ENCODE data around the gene CDC42EP1.
"Not testable (repeated sequence)": the region's sequence is repeated elsewhere in the genome, so short reads cannot be mapped to it uniquely, and the experiment has no call there.

The CDC42EP1 gene

DNA sequence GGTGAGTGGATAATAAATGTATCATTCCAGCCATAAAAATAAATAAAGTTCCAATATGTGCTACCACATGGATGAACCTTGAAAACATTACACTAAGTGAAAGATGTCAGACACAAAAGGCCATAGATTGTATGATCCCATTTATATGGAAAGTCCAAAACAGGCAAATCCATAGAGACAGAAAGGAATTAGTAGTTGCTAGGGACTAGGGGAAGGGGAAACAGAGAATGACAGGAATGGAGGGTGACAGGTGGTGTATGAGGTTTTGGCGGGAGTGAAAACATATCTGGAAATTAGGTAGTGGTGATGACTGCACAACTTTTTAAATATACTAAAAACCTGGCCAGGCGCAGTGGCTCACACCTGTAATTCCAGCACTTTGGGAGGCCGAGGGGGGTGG is 25.8 kb upstream of the CDC42EP1 start:
- DNase-seq, result no peak

DNA sequence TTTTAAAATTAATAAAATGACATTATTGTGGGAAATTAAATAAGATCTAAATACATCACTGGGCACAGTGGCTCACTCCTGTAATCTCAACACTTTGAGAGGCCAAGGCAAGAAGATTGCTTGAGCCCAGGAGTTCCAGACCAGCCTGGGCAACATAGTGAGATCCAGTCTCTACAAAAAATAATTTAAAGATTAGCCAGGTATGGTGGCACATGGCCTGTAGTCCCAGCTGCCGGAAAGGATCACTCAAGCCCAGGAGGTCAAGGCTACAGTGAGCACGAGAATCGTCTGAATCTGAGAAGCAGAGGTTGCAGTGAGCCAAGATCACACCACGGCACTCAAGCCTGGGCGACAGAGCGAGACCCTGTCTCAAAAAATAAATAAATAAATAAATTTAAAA is 25.1 kb upstream of the CDC42EP1 start:
- DNase-seq, result no peak

DNA sequence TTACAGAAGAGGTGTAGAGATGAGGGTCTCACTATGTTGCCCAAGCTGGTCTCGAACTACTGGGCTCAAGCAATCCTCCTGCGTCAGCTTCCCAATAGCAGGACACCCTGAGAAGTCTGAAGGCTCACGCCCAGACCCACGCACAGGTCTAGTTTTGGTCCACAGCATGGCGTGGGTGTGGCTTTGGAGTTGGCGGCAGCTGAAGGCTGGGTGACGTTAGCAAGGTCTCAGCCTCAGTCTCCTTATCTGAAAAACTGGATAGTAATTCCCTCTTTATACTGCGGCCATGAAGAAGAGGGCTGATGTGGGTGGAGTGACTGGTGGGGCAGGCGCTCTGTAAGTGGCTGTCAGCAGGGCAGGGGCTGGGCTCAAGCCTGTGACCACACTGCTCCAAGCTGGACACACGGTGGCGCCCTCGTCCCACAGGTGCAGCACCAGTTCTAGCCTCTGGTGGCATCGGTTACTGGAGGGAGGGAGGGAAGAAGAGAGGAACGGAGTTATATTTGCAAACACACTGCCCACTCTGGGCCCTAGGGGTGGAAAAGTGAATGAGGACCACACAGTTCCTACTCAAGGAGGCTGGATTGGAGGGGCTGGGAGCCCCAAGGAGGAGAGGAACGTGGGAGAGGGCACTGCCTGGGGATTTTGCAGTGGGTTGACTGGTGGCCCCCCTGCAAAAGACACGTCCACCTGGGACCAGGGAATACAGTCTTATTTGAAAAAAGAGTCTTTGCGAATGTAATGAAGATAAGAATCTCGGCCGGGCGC is 21.5 kb upstream of the CDC42EP1 start:
- peak; percentile 90 to 93 for DNase-seq

DNA sequence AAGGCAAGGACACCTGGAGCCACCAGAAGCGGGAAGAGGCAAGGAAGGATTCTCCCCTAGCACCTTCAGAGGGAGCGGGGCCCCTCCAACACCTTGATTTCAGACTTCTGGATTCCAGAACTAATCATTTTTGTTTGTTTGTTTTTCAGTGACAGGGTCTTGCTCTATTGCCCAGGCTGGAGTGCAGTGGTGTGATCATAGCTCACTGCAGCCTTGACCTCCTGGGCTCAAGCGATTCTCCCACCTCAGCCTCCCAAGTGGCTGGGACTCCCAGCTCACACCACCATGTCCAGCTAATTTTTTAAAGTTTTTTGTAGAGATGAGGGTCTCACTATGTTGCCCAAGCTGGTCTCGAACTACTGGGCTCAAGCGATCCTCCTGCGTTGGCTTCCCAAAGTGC is 20.5 kb upstream of the CDC42EP1 start:
- DNase-seq, result not testable (repeated sequence)

DNA sequence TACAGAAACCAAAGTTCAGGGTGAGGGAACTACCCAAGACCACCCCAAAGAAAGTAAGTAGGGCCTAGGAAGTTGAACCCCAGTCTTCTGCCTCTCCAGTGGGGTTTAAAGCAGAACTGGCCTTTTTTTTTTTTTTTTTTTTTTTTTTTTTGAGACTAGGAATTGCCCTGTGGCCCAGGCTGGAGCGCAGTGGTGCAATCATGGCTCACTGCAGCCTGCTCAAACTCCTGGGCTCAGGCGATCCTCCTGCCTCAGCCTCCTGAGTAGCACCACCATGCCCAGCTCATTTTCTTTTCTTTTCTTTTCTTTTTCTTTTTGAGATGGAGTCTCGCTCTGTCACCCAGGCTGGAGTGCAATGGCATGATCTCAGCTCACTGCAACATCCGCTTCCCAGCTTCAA is 17.9 kb upstream of the CDC42EP1 start:
- DNase-seq, result not testable (repeated sequence)

DNA sequence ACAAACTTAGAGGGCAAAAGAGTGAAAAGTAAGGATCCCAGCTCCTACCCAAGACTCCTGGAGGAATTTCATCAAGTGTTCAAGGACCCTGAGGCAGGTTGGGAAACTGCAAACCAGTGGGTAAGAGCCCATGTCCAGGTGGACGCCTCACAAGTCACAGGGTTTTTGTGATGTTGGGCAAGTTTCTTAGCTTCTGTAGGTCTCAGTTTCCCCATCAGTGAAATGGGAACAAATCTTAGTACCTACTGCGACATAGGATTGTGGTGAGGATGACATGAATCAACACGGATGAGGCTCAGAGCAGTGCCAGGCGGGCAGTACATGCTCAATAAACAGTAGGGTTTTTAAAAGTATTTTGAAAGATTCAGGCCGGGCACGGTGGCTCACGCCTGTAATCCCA is 17.3 kb upstream of the CDC42EP1 start:
- no peak for DNase-seq

DNA sequence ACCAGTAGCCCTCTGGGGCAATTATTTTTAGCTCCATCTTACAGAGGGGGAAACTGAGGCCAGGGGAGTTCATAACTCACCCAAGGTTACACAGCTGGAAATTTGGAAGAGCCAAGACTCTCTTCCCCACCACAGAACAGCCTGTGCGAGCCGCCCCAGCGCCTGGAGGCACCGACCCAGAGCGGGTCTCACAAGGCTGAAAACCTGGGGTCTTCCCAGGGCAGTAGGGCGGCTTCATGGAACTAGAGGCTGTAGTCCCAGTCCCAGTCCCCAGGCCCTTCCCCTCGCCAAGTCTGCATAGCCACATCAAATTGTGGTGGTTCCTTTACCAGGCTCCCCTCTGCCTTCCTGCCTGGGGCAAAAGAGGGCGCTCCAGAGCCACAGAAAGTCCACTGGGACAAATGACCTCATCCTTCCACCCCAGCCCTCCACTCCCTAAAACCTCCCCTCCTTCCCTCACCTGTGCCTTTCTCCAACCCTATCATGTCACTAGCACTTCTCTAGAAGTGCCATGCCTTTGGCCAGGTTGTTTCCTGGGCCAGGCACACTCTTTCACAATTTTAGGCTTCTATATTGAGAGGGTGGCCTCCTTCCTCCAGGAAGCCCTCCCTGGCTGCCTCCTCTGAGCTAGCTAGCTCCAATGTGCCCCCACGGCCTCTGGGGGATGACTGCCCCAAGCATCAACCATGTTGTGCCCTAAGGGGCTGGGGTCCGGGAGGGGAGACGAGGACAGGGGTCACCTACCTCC is 15.2 kb upstream of the CDC42EP1 start:
- DNase-seq, result peak; percentile 54 to 57

DNA sequence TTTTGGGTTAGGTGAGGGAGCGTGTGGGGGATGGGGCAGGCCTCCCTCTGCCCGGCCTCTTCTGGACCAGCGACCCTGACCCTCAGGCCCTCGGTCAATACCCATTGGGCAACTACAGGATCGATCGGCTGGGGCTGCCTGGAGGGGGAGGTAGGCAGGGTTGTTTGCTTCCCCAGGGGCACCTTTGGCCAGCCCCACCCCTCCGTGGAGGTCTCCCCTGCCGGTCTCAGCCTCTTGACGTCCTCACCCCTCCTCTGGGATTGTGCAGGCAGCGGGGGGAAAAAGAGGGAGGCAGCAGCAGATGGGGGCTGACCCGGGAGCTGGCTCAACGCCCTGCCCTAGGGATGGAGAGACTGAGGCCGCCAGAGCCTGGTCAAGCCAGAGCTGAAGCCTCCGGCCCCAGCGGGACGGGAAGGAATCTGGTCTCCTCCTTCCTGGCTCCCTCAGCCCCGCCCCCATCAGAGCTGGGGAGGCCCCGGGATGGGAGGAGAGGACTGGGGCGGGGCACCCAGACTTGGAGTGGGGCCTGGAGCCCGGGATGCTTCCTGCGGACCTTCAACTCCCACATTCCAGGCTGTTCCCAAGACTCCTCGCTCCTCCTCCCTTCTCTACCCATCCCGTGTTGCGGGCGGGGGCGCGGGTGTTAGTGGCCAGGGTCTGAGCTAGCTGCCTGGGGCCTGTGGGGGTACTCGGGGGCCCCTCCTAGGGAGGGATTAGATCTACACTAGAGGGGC is 14.4 kb upstream of the CDC42EP1 start:
- DNase-seq, result no peak

DNA sequence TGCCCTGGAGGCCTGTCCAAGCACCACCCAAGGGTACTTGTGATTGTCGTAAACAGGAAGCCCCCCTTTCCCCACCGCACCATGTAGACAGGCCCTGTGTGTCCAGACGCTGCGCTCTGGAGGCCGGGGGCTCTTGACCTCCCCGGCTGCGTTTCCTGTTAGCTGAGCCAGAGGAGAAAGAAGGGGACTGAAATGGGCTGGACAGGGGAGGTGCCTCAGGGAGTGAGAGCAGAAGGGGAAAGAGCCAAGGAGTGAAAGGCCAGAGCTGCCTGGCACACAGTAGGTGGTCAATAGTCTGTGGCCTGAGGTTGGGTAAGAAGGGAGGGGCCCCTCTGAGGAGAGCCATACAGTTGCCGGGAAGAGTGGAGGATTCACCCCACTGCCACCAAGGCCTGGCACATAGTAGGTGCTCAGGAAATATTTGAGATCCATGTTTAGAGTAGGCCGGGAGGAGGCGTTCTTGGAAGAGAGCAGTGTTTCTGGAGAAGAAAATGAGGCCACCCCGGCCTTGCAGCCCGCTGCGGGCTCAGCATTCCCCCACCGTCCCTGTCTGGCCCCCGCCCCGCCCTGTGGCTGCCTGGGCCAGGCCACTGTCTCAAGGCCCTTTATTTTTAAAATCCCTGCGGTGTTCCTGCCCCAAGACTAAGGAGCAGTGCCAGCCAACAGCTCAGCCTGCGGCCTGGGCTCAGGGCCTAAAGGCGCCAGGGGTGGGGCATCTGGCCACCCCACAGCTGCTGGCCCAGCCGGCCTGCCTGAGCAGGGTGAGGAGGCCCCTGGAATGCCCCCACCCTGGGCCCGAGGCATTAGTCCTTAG is 13.6 kb upstream of the CDC42EP1 start:
- DNase-seq, result no peak

DNA sequence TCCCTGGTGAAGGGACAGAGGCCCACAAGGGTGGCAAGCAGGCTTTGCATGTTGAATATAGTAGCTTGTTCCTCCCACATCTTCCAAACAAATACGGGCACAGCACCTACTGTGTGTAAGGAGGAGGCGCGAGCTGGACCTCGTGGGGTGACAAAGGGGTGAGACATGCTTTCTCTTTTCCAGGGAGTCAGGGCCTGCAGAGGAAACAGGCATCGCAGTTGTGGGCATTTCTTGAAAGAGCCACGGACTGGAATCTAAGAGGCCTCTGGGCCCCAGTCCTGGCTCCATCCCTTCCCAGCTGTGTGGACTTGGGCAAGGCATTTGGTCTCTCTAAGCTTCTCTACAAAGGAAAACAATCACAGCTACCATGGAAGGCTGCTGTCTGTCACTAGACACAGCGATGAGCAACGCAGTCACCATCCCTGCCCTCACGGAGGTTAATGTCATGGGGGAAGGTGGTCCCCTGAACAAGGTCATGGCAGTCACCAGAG is 13.0 kb upstream of the CDC42EP1 start:
- no peak for DNase-seq

DNA sequence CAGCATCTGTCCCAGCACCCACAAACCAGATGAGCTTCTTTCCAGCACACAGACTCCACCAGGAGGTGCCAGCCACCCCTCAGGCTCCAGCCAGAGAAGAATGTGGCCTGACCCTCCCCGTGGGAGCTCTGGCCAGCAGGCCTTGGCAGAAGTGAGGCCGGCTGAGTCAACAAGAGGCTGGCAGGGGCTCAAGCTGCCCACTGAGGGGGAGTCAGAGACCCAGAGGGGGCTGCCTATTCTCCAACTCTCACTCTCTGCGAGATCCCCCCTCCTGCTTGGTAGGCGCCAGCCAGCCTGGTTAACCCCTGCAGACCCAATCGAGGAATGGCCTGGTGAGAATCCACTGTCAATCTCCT is 10.6 kb upstream of the CDC42EP1 start:
- DNase-seq, result no peak

DNA sequence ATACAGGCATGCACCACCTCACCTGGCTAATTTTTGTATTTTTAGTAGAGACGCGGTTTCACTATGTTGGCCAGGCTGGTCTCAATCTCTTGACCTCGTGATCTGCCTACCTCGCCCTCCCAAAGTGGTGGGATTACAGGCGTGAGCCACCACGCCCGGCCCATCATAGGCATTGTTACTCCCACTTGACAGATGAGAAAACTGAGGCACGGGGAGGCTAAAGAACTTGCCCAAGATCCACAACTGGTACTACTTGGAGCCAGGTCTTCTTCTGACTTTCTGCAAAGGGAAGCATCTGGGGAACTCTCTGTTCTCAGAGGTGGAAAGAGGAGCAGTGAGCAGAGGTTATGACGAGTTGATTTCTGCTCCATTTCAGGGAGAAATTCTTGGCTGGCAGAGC is 9.4 kb upstream of the CDC42EP1 start:
- DNase-seq, result not testable (repeated sequence)

DNA sequence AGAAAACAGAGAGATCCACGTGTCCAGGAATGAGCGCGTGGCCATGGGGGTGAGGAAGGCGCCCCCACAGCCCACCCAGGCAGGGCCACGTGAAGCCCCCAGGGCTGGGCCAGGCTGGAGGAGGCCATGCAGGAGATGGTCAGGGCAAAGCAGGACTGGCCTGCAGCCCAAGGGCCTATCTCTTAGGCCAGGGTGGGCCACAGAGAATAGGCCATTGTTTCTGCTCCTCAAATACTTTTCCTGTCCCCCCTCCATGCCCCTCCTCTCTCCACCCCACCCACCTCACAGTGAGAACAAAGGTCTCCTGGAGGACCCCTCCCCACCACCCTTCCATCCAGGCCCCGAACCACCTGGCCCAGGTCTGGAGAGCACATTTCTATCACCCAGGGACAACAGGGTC is 8.3 kb upstream of the CDC42EP1 start:
- no peak for DNase-seq

DNA sequence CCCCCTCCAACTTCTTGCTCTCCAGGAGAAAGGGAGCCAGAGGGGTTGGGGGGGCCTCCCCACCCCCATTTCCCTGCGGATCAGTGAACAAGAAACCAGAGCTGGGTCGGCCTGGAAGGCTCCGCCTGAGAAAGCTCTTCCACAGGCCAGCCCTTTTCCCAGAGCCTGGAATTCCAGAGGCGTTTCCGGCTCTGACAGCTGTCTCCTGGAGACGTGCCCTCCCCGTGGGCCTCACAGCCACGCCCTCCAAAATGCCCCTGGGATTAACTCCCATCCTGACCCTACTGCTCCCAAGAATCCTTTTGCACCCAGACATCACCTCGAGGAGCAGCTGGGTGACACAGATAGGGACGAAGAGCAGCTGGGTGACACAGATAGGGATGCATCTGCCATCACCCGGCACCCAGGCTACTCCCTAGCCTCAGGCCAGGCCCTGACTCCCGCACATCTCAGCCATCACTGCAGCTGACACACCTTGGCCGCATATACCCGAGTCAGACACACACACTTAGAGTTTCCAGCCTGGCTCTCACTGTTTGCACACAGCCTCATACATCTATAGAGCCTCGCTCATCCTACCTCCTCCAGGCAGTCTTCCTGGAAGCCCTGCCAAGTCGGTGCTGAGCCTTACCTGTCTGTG is 7.6 kb upstream of the CDC42EP1 start:
- no peak for DNase-seq

DNA sequence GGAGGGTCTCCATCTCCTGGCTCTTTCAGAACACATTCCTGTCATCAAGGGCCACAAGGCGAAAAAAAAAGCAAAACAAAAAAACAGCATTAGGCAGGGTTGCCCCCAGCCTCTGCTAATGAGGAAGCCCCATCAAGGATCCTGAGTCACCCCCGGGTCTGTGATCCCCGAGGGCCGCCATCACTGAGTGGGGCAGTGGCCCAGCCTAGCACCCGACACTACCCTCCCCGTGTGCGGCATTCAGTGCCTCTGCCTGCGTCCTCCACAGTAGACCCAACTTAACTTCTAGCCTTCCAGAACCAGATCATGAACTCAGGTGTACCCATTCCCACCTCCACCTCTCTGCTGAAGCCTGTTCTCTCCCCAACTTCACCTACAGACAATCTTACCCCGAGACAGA is 6.6 kb upstream of the CDC42EP1 start:
- no peak for DNase-seq

DNA sequence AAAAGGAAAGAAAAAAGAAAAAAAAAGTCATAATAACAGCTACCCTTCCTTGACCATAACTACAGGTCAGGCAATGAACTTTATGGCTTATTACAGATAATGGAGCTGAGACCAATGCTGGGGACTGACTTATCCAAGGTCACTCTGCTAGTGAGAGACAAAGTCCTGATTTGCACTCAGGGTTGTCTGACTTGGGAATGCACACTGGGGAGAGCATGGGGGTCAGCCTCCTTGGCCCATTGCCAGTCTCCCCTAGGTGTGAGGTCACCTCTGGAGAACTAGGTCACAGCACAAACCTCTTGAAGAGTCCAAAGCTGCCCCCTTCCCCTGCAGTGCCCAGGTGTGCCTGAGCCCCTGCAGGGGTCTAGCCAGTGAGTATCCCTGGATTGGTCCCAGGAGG is 5.3 kb upstream of the CDC42EP1 start:
- DNase-seq, result no peak

DNA sequence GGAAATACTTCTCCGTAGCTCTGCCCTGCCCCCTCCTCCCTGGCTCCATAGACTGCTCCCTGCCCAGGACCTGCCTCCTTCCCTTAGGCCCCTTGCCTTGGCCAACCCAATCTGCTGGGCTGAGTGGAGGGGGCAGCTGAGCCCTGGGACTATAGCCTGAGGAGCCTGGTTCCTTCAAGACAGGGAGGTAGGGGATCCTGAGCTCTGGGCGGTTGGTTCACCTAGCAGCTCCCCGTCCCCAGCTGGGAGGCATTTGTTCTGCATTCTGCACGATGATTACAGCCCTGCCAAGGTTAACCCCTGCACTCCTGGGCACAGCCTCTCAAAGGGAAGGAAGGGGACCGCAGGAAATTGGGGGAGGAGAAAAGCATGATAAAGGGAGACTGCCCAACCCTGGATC is 3.6 kb upstream of the CDC42EP1 start:
- no peak for DNase-seq

DNA sequence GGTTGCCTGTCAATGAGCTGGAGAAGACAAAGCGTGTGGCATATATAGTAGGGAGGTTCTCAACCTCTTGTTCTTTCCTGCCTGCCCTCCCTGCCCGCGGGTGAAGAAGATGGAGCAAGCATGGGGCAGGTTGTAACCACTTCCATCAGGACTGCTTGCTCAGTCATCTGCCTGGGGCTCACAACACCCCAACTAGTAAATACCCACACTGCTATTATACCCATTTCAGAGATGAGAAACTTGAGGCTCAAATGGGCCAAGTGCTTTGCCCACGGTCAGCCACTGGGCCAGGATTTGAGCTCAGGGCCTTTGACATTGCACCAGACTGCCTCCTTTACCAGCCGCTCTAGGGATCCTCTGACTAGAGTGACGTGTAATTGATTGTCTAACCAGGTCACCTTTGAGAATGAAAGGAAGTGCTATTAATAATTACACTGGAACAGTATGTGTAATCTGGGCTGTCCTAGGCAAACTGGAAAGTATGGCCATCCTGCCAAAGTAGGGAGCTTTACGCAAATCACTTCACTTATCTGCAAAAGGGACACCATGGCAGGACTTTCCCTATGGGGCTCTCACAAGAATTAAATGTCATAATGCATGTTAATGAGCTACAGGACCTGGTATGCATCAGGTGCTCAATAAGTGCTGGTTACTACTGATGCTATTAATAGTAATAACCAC is 2.8 kb upstream of the CDC42EP1 start:
- no peak for DNase-seq

DNA sequence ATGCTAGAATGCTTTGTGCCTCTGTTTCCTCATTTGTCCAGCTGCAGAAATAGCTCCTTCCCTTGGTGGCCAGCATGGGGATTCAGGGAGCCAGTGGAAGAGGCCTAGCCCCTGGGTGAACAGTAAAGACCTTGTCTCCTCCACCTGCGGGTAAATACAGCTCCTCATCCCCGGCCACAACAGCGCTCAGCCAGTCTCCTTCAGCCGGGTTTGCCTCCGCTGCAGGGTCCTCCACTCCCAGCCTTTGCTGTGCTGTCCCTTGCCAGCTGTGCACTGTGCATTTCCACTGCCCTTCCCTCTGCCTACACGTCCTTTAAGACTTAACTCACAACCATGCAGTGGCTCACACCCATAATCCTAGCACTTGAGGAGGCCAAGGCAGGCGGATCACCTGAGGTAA is 1.5 kb upstream of the CDC42EP1 start:
- DNase-seq, result no peak

DNA sequence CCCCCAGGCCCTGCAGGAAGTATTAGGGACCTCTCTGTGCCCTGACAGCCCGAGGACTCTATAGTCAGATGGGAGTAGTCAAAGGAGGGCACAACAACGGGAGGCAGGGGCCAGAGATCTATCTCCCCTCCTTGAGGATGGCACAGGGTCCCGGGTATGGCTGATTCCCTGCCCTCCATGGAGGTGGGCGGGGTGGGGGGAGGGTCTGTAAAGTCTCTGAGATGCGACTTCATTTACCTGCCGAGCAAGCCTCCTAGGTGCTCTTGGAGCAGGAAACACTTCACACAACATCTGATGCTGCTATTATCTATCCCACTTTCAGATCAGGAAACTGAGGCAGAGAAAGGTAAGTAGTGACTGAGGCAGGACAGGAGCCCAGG is 769 bp upstream of the CDC42EP1 start:
- no peak for DNase-seq

DNA sequence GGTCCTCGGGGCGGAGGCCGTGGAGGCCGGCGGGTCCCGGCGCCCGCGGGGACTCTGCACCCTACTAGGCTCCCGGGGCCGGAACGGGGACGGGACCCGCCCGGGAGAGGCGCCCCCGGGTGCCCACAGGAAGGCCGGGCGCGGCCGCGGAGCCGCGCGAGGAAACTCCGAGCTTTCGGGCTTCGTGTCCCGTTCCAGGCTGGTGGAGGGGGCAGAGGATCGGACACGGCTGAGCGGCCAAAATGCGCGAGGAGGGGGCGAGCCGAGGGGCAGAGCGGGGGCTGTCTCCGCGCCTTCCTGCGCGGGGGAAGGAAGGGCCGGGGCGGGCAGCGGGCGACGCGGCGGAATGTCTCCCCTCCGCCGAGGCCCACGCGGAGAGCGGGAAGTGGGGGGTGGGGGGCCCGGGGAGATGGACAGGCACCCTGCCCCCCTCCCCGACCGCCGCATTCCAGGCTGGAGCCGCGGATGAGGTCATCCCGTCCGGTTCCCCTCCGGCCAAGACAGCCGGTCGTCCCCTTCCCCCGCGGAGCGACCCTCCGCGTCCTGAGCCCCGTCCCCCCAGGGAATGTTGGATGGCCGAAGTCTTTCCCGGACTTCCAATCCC is 430 bp downstream of the CDC42EP1 start:
- DNase-seq, result no peak
